Liver (tissue), 9 donors: ENCODE measurements around the gene FBXO8. TPM values are rescaled to one million over a fixed set of nuclear protein-coding genes. Genes with fewer than 3 reads are reported as not detected.

ENCODE experiments used
- DNase-seq: peaks from one replicate; pipeline ENCODE4 v3.0.0-alpha.2; 2017; ENCODE audit warnings: low spot score
- H3K27ac ChIP-seq, 2 donors: one replicate each; pipeline ENCODE4 v1.7.0; 2013; ENCODE audit warnings: inconsistent platforms in 2 of 2, low read length in 2 of 2, control low read depth in 1 of 2, low read depth in 1 of 2, mild to moderate bottlenecking in 1 of 2
- H3K27me3 ChIP-seq, 4 donors: one replicate each; pipeline versions ENCODE4 v1.6.1 to v1.7.0; 2013; ENCODE audit warnings: low read length in 3 of 4, inconsistent platforms in 1 of 4, mild to moderate bottlenecking in 1 of 4, moderate library complexity in 1 of 4; ENCODE audit not compliant: control insufficient read depth in 4 of 4, insufficient read depth in 4 of 4
- H3K36me3 ChIP-seq, 4 donors: one replicate each; pipeline versions ENCODE4 v1.6.1 to v1.7.0; 2013; ENCODE audit warnings: low read length in 3 of 4, mild to moderate bottlenecking in 3 of 4, low read depth in 1 of 4, moderate library complexity in 1 of 4; ENCODE audit not compliant: control insufficient read depth in 4 of 4, insufficient read depth in 3 of 4
- H3K4me1 ChIP-seq, 4 donors: one replicate each; pipeline versions ENCODE4 v1.6.1 to v1.7.0; 2013; ENCODE audit warnings: low read length in 3 of 4, mild to moderate bottlenecking in 3 of 4, moderate library complexity in 1 of 4; ENCODE audit not compliant: control insufficient read depth in 4 of 4, insufficient read depth in 4 of 4
- H3K4me3 ChIP-seq, 3 donors: one replicate each; pipeline versions ENCODE4 v1.6.1 to v1.7.0; 2013; ENCODE audit warnings: low read length in 3 of 3, control low read depth in 1 of 3, low read depth in 1 of 3, mild to moderate bottlenecking in 1 of 3
- H3K9ac ChIP-seq, 2 donors: one replicate each; pipeline ENCODE4 v1.7.0; 2013; ENCODE audit warnings: low read length in 2 of 2, mild to moderate bottlenecking in 2 of 2, moderate library complexity in 2 of 2, control low read depth in 1 of 2, low read depth in 1 of 2
- H3K9me3 ChIP-seq, 4 donors: one replicate each; pipeline versions ENCODE4 v1.6.1 to v1.7.0; 2013; ENCODE audit warnings: low read length in 3 of 4; ENCODE audit not compliant: control insufficient read depth in 4 of 4
- EGR1 ChIP-seq, 2 donors: IDR thresholded peaks; 2 replicates each; pipeline ENCODE4 v1.6.1; 2016 to 2018; ENCODE audit warnings: antibody characterized with exemption in 2 of 2, low read depth in 2 of 2
- FOXA1 ChIP-seq: IDR thresholded peaks from 2 replicates; pipeline ENCODE4 v1.6.1; 2016; ENCODE audit warnings: antibody characterized with exemption
- FOXA2 ChIP-seq: IDR thresholded peaks from 2 replicates; pipeline ENCODE4 v1.6.1; 2016; ENCODE audit warnings: antibody characterized with exemption
- GABPA ChIP-seq, 2 donors: IDR thresholded peaks in 1 of 2; conservative IDR thresholded peaks in 1 of 2; 2 replicates each; pipeline ENCODE4 v1.6.1; 2016; ENCODE audit warnings: antibody characterized with exemption in 2 of 2, mild to moderate bottlenecking in 1 of 2, moderate library complexity in 1 of 2
- HNF4A ChIP-seq, 2 donors: conservative IDR thresholded peaks; 2 replicates each; pipeline ENCODE4 v1.6.1; 2016; ENCODE audit warnings: antibody characterized with exemption in 2 of 2, mild to moderate bottlenecking in 2 of 2
- HNF4G ChIP-seq: IDR thresholded peaks from 2 replicates; pipeline ENCODE4 v1.6.1; 2016; ENCODE audit warnings: antibody characterized with exemption
- JUND ChIP-seq, 2 donors: IDR thresholded peaks; 2 replicates each; pipeline ENCODE4 v1.6.1; 2016; ENCODE audit warnings: antibody characterized with exemption in 2 of 2
- NR2F2 ChIP-seq: IDR thresholded peaks from 2 replicates; pipeline ENCODE4 v1.6.1; 2016; ENCODE audit warnings: antibody characterized with exemption
- RAD21 ChIP-seq, 2 donors: IDR thresholded peaks; 2 replicates each; pipeline ENCODE4 v1.6.1; 2016; ENCODE audit warnings: antibody characterized with exemption in 2 of 2, mild to moderate bottlenecking in 2 of 2
- RXRA ChIP-seq, 2 donors: IDR thresholded peaks; 2 replicates each; pipeline ENCODE4 v1.6.1; 2017 to 2018; ENCODE audit warnings: antibody characterized with exemption in 2 of 2, mild to moderate bottlenecking in 1 of 2
- SP1 ChIP-seq: IDR thresholded peaks from 2 replicates; pipeline ENCODE4 v1.6.1; 2018; ENCODE audit warnings: antibody characterized with exemption, mild to moderate bottlenecking
- TAF1 ChIP-seq: conservative IDR thresholded peaks from 2 replicates; pipeline ENCODE4 v1.6.1; 2016; ENCODE audit warnings: antibody characterized with exemption, mild to moderate bottlenecking
- YY1 ChIP-seq: IDR thresholded peaks from 2 replicates; pipeline ENCODE4 v1.6.1; 2016; ENCODE audit warnings: antibody characterized with exemption, mild to moderate bottlenecking
- WGBS: extraction: QIAGEN DNeasy Blood & Tissue Kit; methylation state at CpG from one replicate; pipeline ENCODE4 v1.1.7; 2013; 5-methylcytosine and 5-hydroxymethylcytosine counted together
- polyA plus RNA-seq, 2 donors: library from polyadenylated mRNA; stranded (reverse) in 1 of 2; unstranded in 1 of 2; fragments of 200-250 nt in 1 of 2; fragments of >200 nt in 1 of 2; fragmentation: Nextera tagmentation in 1 of 2; extraction: Ambion mirVana in 1 of 2; gene quantifications; one replicate each; pipeline versions ENCODE4 v1.2.1 to v1.2.3, GENCODE V29; 2013 to 2015
- total RNA-seq, 2 donors: library from RNA; depleted of rRNA; stranded (reverse); fragments of >200 nt; gene quantifications; one replicate each; pipeline ENCODE4 v1.2.3, GENCODE V29; 2014
- TF ChIP-seq, protein P1 (sequence below): fragments of 150-350 bp; IDR thresholded peaks from 2 replicates; pipeline ENCODE4 v1.5.1; 2017; ENCODE audit warnings: improper control_type of control experiment, low read depth, low read length; ENCODE audit not compliant: missing input control
- TF ChIP-seq, protein P2 (sequence below): IDR thresholded peaks from 2 replicates; pipeline ENCODE4 v1.6.1; 2016; ENCODE audit warnings: antibody characterized with exemption
- TF ChIP-seq, protein P3 (sequence below): IDR thresholded peaks from 2 replicates; pipeline ENCODE4 v1.6.1; 2016; ENCODE audit warnings: antibody characterized with exemption, mild to moderate bottlenecking
- TF ChIP-seq, protein P4 (sequence below): IDR thresholded peaks from 2 replicates; pipeline ENCODE4 v1.6.1; 2016; ENCODE audit warnings: antibody characterized with exemption
- TF ChIP-seq, protein P5 (sequence below): IDR thresholded peaks from 2 replicates; pipeline ENCODE4 v1.6.1; 2016; ENCODE audit warnings: antibody characterized with exemption
- donor health status: healthy.
- donor health status: healthy.
- donor health status: healthy.
- donor health status: healthy.
- donor health status: healthy.

Gene FBXO8
- total and polyA plus RNA-seq, 4 donors: 15.0 to 56.1 (median 35.1) TPM

DNA sequence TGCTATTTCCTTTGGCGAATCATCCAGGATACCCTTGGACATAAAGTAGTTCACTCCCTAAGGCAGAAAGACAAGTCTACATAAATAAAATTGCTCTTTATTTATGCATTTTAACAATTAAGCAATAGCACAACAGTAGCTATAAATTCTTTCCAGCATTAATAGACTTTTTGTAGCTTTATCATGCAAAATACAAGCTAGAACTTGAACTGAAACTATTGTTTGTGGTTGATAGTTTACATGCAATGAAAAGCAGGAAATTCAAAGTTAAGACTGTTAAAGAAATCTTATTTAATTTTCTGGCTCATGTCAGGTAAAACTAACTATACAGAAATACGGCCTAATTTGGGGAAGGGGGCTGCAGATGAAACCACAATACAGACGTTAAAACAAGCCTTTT, 42.3 kb downstream of the FBXO8 start:
- WGBS: 77% methylated on average over 3 of the region's 3 CpGs

DNA sequence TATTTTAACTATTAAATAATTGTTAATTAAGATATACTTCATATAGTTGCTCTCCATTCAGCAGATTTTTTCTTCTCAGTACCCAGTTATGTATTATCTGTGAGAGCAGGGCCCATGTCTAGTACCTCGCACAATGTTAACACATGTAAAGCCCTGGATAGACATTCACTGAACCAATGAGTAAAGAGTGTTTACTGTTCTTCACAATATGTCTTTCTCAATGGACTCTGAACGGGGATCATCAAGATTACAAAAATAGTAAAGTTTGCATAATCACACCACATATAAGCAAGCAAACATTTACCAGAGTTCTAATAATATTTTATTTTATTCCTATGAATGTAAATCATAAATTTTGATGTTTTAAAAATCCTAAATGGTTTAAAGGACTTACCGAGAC, 47.1 kb downstream of the FBXO8 start:
- no peaks in the 10 kb centered on the region for H3K27me3 ChIP-seq
- H3K9me3 ChIP-seq: no peaks in the 10 kb centered on the region
- no peak overlapping the region for H3K9ac ChIP-seq
- H3K27ac ChIP-seq: no peak overlapping the region
- H3K4me1 ChIP-seq: no peaks in the 10 kb centered on the region
- peaks cover 0 to 18% (median 5%) of the 10 kb centered on the region in 4 donors for H3K36me3 ChIP-seq
- TF ChIP-seq TAF1: no peak
- TF ChIP-seq HNF4A (conservative IDR thresholded peaks at IDR 0.05): peak; percentile 42 to 57
- TF ChIP-seq, protein P1, sequence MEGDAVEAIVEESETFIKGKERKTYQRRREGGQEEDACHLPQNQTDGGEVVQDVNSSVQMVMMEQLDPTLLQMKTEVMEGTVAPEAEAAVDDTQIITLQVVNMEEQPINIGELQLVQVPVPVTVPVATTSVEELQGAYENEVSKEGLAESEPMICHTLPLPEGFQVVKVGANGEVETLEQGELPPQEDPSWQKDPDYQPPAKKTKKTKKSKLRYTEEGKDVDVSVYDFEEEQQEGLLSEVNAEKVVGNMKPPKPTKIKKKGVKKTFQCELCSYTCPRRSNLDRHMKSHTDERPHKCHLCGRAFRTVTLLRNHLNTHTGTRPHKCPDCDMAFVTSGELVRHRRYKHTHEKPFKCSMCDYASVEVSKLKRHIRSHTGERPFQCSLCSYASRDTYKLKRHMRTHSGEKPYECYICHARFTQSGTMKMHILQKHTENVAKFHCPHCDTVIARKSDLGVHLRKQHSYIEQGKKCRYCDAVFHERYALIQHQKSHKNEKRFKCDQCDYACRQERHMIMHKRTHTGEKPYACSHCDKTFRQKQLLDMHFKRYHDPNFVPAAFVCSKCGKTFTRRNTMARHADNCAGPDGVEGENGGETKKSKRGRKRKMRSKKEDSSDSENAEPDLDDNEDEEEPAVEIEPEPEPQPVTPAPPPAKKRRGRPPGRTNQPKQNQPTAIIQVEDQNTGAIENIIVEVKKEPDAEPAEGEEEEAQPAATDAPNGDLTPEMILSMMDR: no peak
- no peak for DNase-seq
- H3K4me3 ChIP-seq: no peak overlapping the region
- WGBS: 52% methylated on average over 3 of the region's 3 CpGs

More for the DNA sequence above, 42.3 kb downstream of the FBXO8 start:
- Histone ChIP-seq H3K27me3 (no peaks in the 10 kb centered on the region), H3K4me3 (no peak overlapping the region), H3K9ac (no peak overlapping the region), H3K4me1 (no peaks in the 10 kb centered on the region), H3K36me3 (peaks cover 0 to 15% (median 5%) of the 10 kb centered on the region in 4 donors), H3K27ac (no peak overlapping the region), H3K9me3 (no peaks in the 10 kb centered on the region)
- DNase-seq: no peak
- TF ChIP-seq EGR1 (IDR thresholded peaks at IDR 0.05; ENCODE audit: low read depth in 2 of 2) (no peak), NR2F2 (no peak)

DNA sequence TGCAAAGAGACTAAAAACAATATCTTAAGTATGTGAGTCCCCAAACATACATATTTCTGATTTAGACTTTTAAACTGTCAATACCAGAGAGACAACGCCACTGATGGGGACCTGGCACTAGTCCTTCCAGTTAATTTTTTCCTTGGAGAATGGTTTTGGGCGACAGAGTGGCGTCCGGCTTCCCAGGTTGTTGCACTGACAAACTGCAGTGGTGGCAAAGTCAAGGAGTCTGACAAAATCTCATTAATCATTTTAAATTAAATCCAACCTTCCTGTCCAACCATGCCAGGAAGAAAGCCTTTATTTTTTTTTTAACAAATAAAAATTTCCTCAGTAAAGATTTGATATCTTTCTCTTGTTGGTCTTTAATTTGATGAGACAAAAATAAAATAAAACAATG, 52.8 kb downstream of the FBXO8 start:
- H3K4me3 ChIP-seq: no peak overlapping the region
- peaks cover 0 to 2% (median 0%) of the 10 kb centered on the region in 4 donors for H3K36me3 ChIP-seq
- no peak for DNase-seq
- TF ChIP-seq NR2F2: no peak
- TF ChIP-seq EGR1 (IDR thresholded peaks at IDR 0.05; ENCODE audit: low read depth in 2 of 2): no peak
- no peak for TF ChIP-seq HNF4A (conservative IDR thresholded peaks at IDR 0.05)
- TF ChIP-seq TAF1: no peak
- TF ChIP-seq RXRA (IDR thresholded peaks at IDR 0.05): no peak
- no peak for TF ChIP-seq FOXA2
- no peak for TF ChIP-seq SP1
- no peak for TF ChIP-seq HNF4G
- no peak for TF ChIP-seq JUND (IDR thresholded peaks at IDR 0.05)
- TF ChIP-seq, protein P2, sequence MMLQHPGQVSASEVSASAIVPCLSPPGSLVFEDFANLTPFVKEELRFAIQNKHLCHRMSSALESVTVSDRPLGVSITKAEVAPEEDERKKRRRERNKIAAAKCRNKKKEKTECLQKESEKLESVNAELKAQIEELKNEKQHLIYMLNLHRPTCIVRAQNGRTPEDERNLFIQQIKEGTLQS: no peak
- TF ChIP-seq GABPA (IDR thresholded peaks at IDR 0.05 in 1 of 2, conservative IDR thresholded peaks at IDR 0.05 in 1 of 2): no peak
- TF ChIP-seq, protein P3, sequence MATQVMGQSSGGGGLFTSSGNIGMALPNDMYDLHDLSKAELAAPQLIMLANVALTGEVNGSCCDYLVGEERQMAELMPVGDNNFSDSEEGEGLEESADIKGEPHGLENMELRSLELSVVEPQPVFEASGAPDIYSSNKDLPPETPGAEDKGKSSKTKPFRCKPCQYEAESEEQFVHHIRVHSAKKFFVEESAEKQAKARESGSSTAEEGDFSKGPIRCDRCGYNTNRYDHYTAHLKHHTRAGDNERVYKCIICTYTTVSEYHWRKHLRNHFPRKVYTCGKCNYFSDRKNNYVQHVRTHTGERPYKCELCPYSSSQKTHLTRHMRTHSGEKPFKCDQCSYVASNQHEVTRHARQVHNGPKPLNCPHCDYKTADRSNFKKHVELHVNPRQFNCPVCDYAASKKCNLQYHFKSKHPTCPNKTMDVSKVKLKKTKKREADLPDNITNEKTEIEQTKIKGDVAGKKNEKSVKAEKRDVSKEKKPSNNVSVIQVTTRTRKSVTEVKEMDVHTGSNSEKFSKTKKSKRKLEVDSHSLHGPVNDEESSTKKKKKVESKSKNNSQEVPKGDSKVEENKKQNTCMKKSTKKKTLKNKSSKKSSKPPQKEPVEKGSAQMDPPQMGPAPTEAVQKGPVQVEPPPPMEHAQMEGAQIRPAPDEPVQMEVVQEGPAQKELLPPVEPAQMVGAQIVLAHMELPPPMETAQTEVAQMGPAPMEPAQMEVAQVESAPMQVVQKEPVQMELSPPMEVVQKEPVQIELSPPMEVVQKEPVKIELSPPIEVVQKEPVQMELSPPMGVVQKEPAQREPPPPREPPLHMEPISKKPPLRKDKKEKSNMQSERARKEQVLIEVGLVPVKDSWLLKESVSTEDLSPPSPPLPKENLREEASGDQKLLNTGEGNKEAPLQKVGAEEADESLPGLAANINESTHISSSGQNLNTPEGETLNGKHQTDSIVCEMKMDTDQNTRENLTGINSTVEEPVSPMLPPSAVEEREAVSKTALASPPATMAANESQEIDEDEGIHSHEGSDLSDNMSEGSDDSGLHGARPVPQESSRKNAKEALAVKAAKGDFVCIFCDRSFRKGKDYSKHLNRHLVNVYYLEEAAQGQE: no peak
- TF ChIP-seq, protein P4, sequence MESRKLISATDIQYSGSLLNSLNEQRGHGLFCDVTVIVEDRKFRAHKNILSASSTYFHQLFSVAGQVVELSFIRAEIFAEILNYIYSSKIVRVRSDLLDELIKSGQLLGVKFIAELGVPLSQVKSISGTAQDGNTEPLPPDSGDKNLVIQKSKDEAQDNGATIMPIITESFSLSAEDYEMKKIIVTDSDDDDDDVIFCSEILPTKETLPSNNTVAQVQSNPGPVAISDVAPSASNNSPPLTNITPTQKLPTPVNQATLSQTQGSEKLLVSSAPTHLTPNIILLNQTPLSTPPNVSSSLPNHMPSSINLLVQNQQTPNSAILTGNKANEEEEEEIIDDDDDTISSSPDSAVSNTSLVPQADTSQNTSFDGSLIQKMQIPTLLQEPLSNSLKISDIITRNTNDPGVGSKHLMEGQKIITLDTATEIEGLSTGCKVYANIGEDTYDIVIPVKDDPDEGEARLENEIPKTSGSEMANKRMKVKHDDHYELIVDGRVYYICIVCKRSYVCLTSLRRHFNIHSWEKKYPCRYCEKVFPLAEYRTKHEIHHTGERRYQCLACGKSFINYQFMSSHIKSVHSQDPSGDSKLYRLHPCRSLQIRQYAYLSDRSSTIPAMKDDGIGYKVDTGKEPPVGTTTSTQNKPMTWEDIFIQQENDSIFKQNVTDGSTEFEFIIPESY: no peak
- TF ChIP-seq, protein P1: no peak
- TF ChIP-seq, protein P5, sequence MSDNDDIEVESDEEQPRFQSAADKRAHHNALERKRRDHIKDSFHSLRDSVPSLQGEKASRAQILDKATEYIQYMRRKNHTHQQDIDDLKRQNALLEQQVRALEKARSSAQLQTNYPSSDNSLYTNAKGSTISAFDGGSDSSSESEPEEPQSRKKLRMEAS: no peak
- TF ChIP-seq RAD21 (IDR thresholded peaks at IDR 0.05): no peak
- no peak for TF ChIP-seq FOXA1
- no peak for TF ChIP-seq YY1
- no peaks in the 10 kb centered on the region for H3K9me3 ChIP-seq
- WGBS: 90% methylated on average over 4 of the region's 4 CpGs
- H3K27me3 ChIP-seq: no peaks in the 10 kb centered on the region
- no peak overlapping the region for H3K27ac ChIP-seq
- H3K9ac ChIP-seq: no peak overlapping the region
- H3K4me1 ChIP-seq: no peaks in the 10 kb centered on the region
